HepG2 (cell line): Measurements from ENCODE around the gene EEF1E1. TPM values are rescaled to one million over a fixed set of nuclear protein-coding genes. Genes with fewer than 3 reads are reported as not detected.

ENCODE experiments used
- ATAC-seq: fragments of 200-7000 bp; cut with Tn5 transposase; 3 replicates; pipeline ENCODE4 v1.9.1; 2020; ENCODE audit warnings: mild to moderate bottlenecking, moderate library complexity
- BruUV-seq: library from RNA; stranded (reverse); fragments of 400-500 nt; replicated peaks from 2 replicates; lab custom pipeline; 2021; lab: Mats Ljungman, UMichigan
- CTCF ChIA-PET: fragments of 300-600 bp; formaldehyde crosslinking; extraction: SDS; loops from one replicate; lab custom pipeline; 2021; ENCODE audit warnings: low total read pairs, inconsistent platforms, low intra/inter-chr PET ratio; lab: Yijun Ruan, JAX
- POLR2A ChIA-PET: fragments of 350-600 bp; sonication (Branson Sonifier 250); formaldehyde crosslinking; loops from one replicate; lab custom pipeline; 2020; ENCODE audit warnings: antibody characterized with exemption, inconsistent platforms; lab: Yijun Ruan, JAX
- DNase-seq: peaks from one replicate; pipeline ENCODE4 v3.0.0-alpha.2; 2015; ENCODE audit warnings: low spot score
- FAIRE-seq: peaks from 3 replicates; lab custom pipeline; 2011; peaks lifted over from hg19 to GRCh38; lab: Jason Lieb, UNC
- H2AFZ ChIP-seq: one replicate; pipeline ENCODE4 v1.6.1; 2011; ENCODE audit warnings: low read length, inconsistent platforms
- H3K27ac ChIP-seq: fragments of 300-600 bp; 3 replicates; pipeline ENCODE4 v1.8.0; 2011; ENCODE audit warnings: mixed run types, mild to moderate bottlenecking, mixed read lengths, low read length, inconsistent platforms; ENCODE audit not compliant: insufficient read depth; ENCODE audit errors: extremely low read length
- H3K27me3 ChIP-seq, 2 experiments: fragments of 200-600 bp in 1 of 2; 2 replicates in 1 of 2; 3 replicates in 1 of 2; pipeline versions ENCODE4 v1.6.0 to v1.8.0; 2011; ENCODE audit warnings: low read length in 2 of 2, mild to moderate bottlenecking in 2 of 2, moderate library complexity in 2 of 2, inconsistent platforms in 1 of 2; ENCODE audit not compliant: insufficient read depth in 2 of 2, control insufficient read depth in 1 of 2
- H3K36me3 ChIP-seq, 2 experiments: fragments of 200-600 bp in 1 of 2; replicated peaks in 1 of 2; 2 replicates in 1 of 2; 3 replicates in 1 of 2; pipeline versions ENCODE4 v1.5.1 to v1.8.0; 2011; ENCODE audit warnings: low read length in 2 of 2, inconsistent platforms in 1 of 2; ENCODE audit not compliant: insufficient read depth in 2 of 2, control insufficient read depth in 1 of 2
- H3K4me1 ChIP-seq: 2 replicates; pipeline ENCODE4 v1.5.1; 2012; ENCODE audit warnings: low read length, inconsistent platforms; ENCODE audit not compliant: insufficient read depth
- H3K4me2 ChIP-seq: 2 replicates; pipeline ENCODE4 v1.6.0; 2011; ENCODE audit warnings: low read depth, low read length, inconsistent platforms
- H3K4me3 ChIP-seq, 3 experiments: fragments of 200-600 bp in 1 of 3; sonication (generic), shearing (Covaris generic) in 1 of 3; replicated peaks in 1 of 3; 2 replicates each; pipeline ENCODE4 v1.5.1; 2011 to 2016; ENCODE audit warnings: low read length in 3 of 3, inconsistent platforms in 2 of 3, low read depth in 2 of 3, mild to moderate bottlenecking in 2 of 3, control low read depth in 1 of 3, mixed read lengths in 1 of 3; ENCODE audit not compliant: insufficient read depth in 1 of 3
- H3K79me2 ChIP-seq: one replicate; pipeline ENCODE4 v1.6.1; 2011; ENCODE audit warnings: low read length, inconsistent platforms; ENCODE audit not compliant: insufficient read depth
- H3K9ac ChIP-seq: 2 replicates; pipeline ENCODE4 v1.6.0; 2011; ENCODE audit warnings: mild to moderate bottlenecking, low read depth, low read length, inconsistent platforms; ENCODE audit not compliant: insufficient read depth
- H3K9me3 ChIP-seq: 2 replicates; pipeline ENCODE4 v1.5.1; 2012; ENCODE audit warnings: mild to moderate bottlenecking, low read length
- H4K20me1 ChIP-seq: 2 replicates; pipeline ENCODE4 v1.6.0; 2011; ENCODE audit warnings: inconsistent platforms, mild to moderate bottlenecking, low read length, moderate library complexity; ENCODE audit not compliant: insufficient read depth
- ATM ChIP-seq: fragments of 450-650 bp; IDR thresholded peaks from 2 replicates; pipeline ENCODE4 v1.7.1; 2017; ENCODE audit warnings: mild to moderate bottlenecking, borderline replicate concordance
- EP300 ChIP-seq, 3 experiments: sonication (generic) in 1 of 3; formaldehyde crosslinking in 1 of 3; IDR thresholded peaks; 2 replicates each; pipeline versions ENCODE4 v1.5.1 to v1.6.1; 2011 to 2020; ENCODE audit warnings: low read depth in 2 of 3, low read length in 2 of 3, borderline replicate concordance in 1 of 3, improper control_type of control experiment in 1 of 3, mild to moderate bottlenecking in 1 of 3, missing genetic modification reagents in 1 of 3, moderate library complexity in 1 of 3
- HDAC6 ChIP-seq: fragments of 200-600 bp; sonication (generic); IDR thresholded peaks from 2 replicates; pipeline ENCODE4 v1.7.0; 2017; ENCODE audit warnings: mild to moderate bottlenecking, antibody characterized with exemption, low read length, low read depth
- HES4 ChIP-seq: sonication (generic); formaldehyde crosslinking; IDR thresholded peaks from 2 replicates; pipeline ENCODE4 v1.9.0; 2021; ENCODE audit warnings: mild to moderate bottlenecking, missing genetic modification reagents, borderline replicate concordance
- PAX8 ChIP-seq: sonication (generic); formaldehyde crosslinking; IDR thresholded peaks from 2 replicates; pipeline ENCODE4 v1.8.0; 2022; ENCODE audit warnings: mild to moderate bottlenecking, missing genetic modification reagents, borderline replicate concordance
- PCBP2 ChIP-seq: fragments of 200-400 bp; formaldehyde crosslinking; optimal IDR thresholded peaks from 2 replicates; pipeline ENCODE3; 2018; ENCODE audit warnings: low read length, low read depth; ENCODE audit not compliant: poor library complexity, severe bottlenecking
- POLR2A ChIP-seq, 2 experiments: IDR thresholded peaks; 2 replicates each; pipeline ENCODE4 v1.6.1; 2011; ENCODE audit warnings: low read depth in 2 of 2, low read length in 2 of 2, mild to moderate bottlenecking in 1 of 2, moderate library complexity in 1 of 2; ENCODE audit not compliant: insufficient read depth in 1 of 2
- SIN3A ChIP-seq: IDR thresholded peaks from 2 replicates; pipeline ENCODE4 v1.6.1; 2011; ENCODE audit warnings: low read depth, mild to moderate bottlenecking, control low read depth, low read length, borderline replicate concordance
- SMAD9 ChIP-seq: sonication (generic); formaldehyde crosslinking; IDR thresholded peaks from 2 replicates; pipeline ENCODE4 v1.5.1; 2020; ENCODE audit warnings: mild to moderate bottlenecking, missing genetic modification reagents
- SOX5 ChIP-seq: IDR thresholded peaks from 2 replicates; pipeline ENCODE4 v1.6.1; 2016; ENCODE audit warnings: borderline replicate concordance
- ZC3H13 ChIP-seq: sonication (generic); formaldehyde crosslinking; IDR thresholded peaks from 2 replicates; pipeline ENCODE4 v1.8.1; 2023; ENCODE audit warnings: mild to moderate bottlenecking, missing genetic modification reagents, moderate library complexity
- ZFAT ChIP-seq: sonication (generic); formaldehyde crosslinking; conservative IDR thresholded peaks from 2 replicates; pipeline ENCODE4 v1.8.1; 2023; ENCODE audit warnings: missing genetic modification reagents, inconsistent platforms
- ZNF605 ChIP-seq: sonication (generic); formaldehyde crosslinking; IDR thresholded peaks from 2 replicates; pipeline ENCODE4 v1.8.0; 2022; ENCODE audit warnings: mild to moderate bottlenecking, missing genetic modification reagents
- ZNF616 ChIP-seq: sonication (generic); formaldehyde crosslinking; IDR thresholded peaks from 2 replicates; pipeline ENCODE4 v1.5.0; 2020; ENCODE audit warnings: low read depth, mild to moderate bottlenecking, missing genetic modification reagents
- ZNF83 ChIP-seq: sonication (generic); formaldehyde crosslinking; IDR thresholded peaks from 2 replicates; pipeline ENCODE4 v1.4.0; 2020; ENCODE audit warnings: missing genetic modification reagents, mild to moderate bottlenecking, borderline replicate concordance
- WGBS: methylation state at CpG from one replicate; pipeline ENCODE4 v1.1.6; 2017; ENCODE audit warnings: low lambda C conversion rate; 5-methylcytosine and 5-hydroxymethylcytosine counted together
- in situ Hi-C: cut with HindIII; loops from 2 replicates; pipeline ENCODE4 v1.10.0; 2017; ENCODE audit warnings: low pct_unique_long_range_greater_than_20kb; ENCODE audit not compliant: extremely low pct_ligation_motif_present
- intact Hi-C: fragments of 100-400 bp; cut with micrococcal nuclease; formaldehyde crosslinking; loops from one replicate; pipeline ENCODE4 v1.10.0; 2022; ENCODE audit not compliant: unreplicated experiment
- polyA plus RNA-seq, 8 experiments: library from polyadenylated mRNA; depleted of rRNA in 3 of 8; stranded (reverse) in 7 of 8; unstranded in 1 of 8; fragments of >200 nt; fragmentation: Illumina TruSeq in 4 of 8; extraction: Trizol in 4 of 8; gene quantifications; 2 replicates each; pipeline versions ENCODE4 v1.2.1 to v1.2.3, GENCODE V29; 2011 to 2016; ENCODE audit warnings: low read depth in 4 of 8, missing spikeins in 1 of 8, mixed read lengths in 1 of 8; ENCODE audit not compliant: insufficient read depth in 1 of 8
- total RNA-seq, 5 experiments: library from RNA; depleted of rRNA; stranded (reverse); fragments of >200 nt; fragmentation: Illumina TruSeq; extraction: Trizol; gene quantifications; 2 replicates each; pipeline ENCODE4 v1.2.3, GENCODE V29; 2016; ENCODE audit warnings: low read depth in 1 of 5
- TF ChIP-seq, protein P1 (sequence below): sonication (generic); formaldehyde crosslinking; IDR thresholded peaks from 2 replicates; pipeline ENCODE4 v1.4.0; 2020; ENCODE audit warnings: missing genetic modification reagents
- TF ChIP-seq, protein P2 (sequence below): sonication (generic); formaldehyde crosslinking; IDR thresholded peaks from 2 replicates; pipeline ENCODE4 v1.5.0; 2020; ENCODE audit warnings: missing genetic modification reagents

The EEF1E1 gene
- total and polyA plus RNA-seq, 2 of the 13 experiments (the other 11 are each of a cell fraction or from before 2014, with no cell fraction given), result 128 to 188 TPM

DNA sequence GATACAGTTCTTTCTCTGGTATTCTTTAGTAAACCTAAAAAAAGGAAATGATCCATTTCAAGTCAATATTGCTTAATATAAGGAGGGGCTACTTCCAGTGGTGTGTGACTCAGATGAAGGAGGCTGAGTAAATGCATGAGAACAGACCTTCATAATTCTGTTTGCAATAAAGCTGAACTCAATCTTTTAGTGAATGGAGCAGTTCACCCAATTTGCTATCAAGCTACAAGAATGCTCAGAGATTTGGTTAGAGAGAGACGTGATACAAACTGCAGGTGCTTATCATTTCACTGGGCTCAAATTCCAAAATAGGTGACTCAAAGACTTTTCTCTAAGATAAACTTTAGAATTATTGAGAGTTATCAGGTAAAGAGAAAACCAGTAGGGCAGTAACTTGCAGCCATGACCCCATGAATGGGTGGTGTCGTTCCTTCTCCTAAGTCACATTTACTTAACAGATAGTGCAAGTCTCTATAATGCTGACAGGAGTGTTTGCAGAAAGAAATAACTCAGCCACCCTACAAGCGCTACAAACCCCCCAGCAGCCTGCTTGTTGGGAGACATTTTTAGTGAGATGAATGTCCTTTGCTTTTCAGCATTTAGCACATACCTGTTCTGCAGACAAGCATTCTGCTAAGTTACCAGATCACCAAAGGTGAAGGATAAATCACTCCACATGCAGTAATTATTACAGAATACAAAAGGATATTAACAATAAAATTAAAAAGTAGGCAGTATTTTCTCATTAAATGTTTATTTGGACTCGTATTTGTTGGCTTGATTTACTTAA, 21.8 kb downstream of the EEF1E1 start:
- peaks cover 2 to 11% of the 10 kb centered on the region in 2 experiments; a peak in 3 of 5 replicates for H3K36me3 ChIP-seq
- H2AFZ ChIP-seq, result no peak overlapping the region
- H3K4me1 ChIP-seq, result peaks cover 74% of the 10 kb centered on the region
- CTCF ChIA-PET, result no interaction called here
- peak overlapping the region; percentile 25; the same call in 1 of the 2 replicates for H3K4me2 ChIP-seq
- in situ Hi-C loops, result no loop called here
- DNase-seq (peak; percentile 73), ATAC-seq (peak; percentile 11; the same call in 1 of the 3 replicates), FAIRE-seq (no peak)
- POLR2A ChIA-PET, result interaction anchor here (1.6 to 2.4 kb wide), 2 partner anchors 16 to 21 kb away, joined by 13 to 21 read pairs; partner anchors contain the start of genes BLOC1S5 and EEF1E1
- no peak overlapping the region for H3K9ac ChIP-seq
- H4K20me1 ChIP-seq, result no peaks in the 10 kb centered on the region
- peak overlapping the region; percentile 30 for H3K27ac ChIP-seq
- no peaks in the 10 kb centered on the region for H3K27me3 ChIP-seq
- no peaks in the 10 kb centered on the region for H3K9me3 ChIP-seq
- BruUV-seq, result no TSS peak
- intact Hi-C loops, result no loop called here
- 64% methylated on average over 4 of the region's 4 CpGs for WGBS
- H3K4me3 ChIP-seq, result no peak overlapping the region
- peaks cover 34% of the 10 kb centered on the region for H3K79me2 ChIP-seq
- TF ChIP-seq ZFAT (no peak), ZC3H13 (CRISPR knock-in tag) (no peak), ZNF83 (CRISPR knock-in tag) (no peak), PAX8 (CRISPR knock-in tag) (no peak), HDAC6 (no peak), SOX5 (CRISPR knock-in tag) (peak; percentile 52; the same call in 1 of the 2 replicates), ZNF605 (CRISPR knock-in tag) (no peak), ZNF616 (CRISPR knock-in tag) (no peak), PCBP2 (no peak), SMAD9 (no peak), EP300 (IDR thresholded peaks at IDR 0.05; ENCODE audit: low read depth in 2 of 2, low read length in 2 of 2) (peak in 1 of 2 experiments; percentile 57; a peak in 1 of 4 replicates), EP300 (CRISPR knock-in tag; IDR thresholded peaks at IDR 0.05; ENCODE audit: borderline replicate concordance) (no peak), POLR2A (IDR thresholded peaks at IDR 0.05; ENCODE audit: insufficient read depth in 1 of 2, low read depth in 2 of 2, low read length in 2 of 2) (no peak), SIN3A (no peak), ATM (no peak), HES4 (CRISPR knock-in tag) (no peak)
- TF ChIP-seq, protein P1, sequence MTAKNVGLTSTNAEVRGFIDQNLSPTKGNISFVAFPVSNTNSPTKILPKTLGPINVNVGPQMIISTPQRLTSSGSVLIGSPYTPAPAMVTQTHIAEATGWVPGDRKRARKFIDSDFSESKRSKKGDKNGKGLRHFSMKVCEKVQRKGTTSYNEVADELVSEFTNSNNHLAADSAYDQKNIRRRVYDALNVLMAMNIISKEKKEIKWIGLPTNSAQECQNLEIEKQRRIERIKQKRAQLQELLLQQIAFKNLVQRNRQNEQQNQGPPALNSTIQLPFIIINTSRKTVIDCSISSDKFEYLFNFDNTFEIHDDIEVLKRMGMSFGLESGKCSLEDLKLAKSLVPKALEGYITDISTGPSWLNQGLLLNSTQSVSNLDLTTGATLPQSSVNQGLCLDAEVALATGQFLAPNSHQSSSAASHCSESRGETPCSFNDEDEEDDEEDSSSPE (CRISPR knock-in tag), result no peak
- TF ChIP-seq, protein P2, sequence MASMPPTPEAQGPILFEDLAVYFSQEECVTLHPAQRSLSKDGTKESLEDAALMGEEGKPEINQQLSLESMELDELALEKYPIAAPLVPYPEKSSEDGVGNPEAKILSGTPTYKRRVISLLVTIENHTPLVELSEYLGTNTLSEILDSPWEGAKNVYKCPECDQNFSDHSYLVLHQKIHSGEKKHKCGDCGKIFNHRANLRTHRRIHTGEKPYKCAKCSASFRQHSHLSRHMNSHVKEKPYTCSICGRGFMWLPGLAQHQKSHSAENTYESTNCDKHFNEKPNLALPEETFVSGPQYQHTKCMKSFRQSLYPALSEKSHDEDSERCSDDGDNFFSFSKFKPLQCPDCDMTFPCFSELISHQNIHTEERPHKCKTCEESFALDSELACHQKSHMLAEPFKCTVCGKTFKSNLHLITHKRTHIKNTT, result no peak
